Measurements from ENCODE around the gene HBA1.
"Not testable (repeated sequence)": the region's sequence is repeated elsewhere in the genome, so short reads cannot be mapped to it uniquely, and the experiment has no call there.

HBA1 gene

GRCh38 chr16:160242-160641, 16.2 kb upstream of the HBA1 start:
- DNase-seq: not testable (repeated sequence)

GRCh38 chr16:160691-161190, 15.7 kb upstream of the HBA1 start:
- no peak for DNase-seq

- no peak for DNase-seq
Measured at GRCh38 chr16:162271-162991, 14.0 kb upstream of the HBA1 start.

GRCh38 chr16:163139-163538, 13.3 kb upstream of the HBA1 start:
- DNase-seq: not testable (repeated sequence)

- DNase-seq: not testable (repeated sequence)
Measured at GRCh38 chr16:163696-164095, 12.8 kb upstream of the HBA1 start.

- not testable (repeated sequence) for DNase-seq
Measured at GRCh38 chr16:164134-164823, 12.2 kb upstream of the HBA1 start.

GRCh38 chr16:164827-165538, 11.5 kb upstream of the HBA1 start:
- no peak for DNase-seq

GRCh38 chr16:165539-166374, 10.7 kb upstream of the HBA1 start, which contains the start of gene HBM:
Gene HBM, plus strand, starts transcription at chr16:165978. Its CDS starts 20 bp downstream, at chr16:165998.
- no peak for DNase-seq

GRCh38 chr16:166375-167121, 9.9 kb upstream of the HBA1 start:
- DNase-seq: no peak

- DNase-seq: no peak
Measured at GRCh38 chr16:167122-167690, 9.3 kb upstream of the HBA1 start.

GRCh38 chr16:168424-168823, 8.1 kb upstream of the HBA1 start:
- DNase-seq: peak; percentile 23

GRCh38 chr16:169014-169413, 7.5 kb upstream of the HBA1 start:
- no peak for DNase-seq

- not testable (repeated sequence) for DNase-seq
Measured at GRCh38 chr16:170088-170507, 6.4 kb upstream of the HBA1 start.

- no peak for DNase-seq
Measured at GRCh38 chr16:170788-171187, 5.7 kb upstream of the HBA1 start.

- not testable (repeated sequence) for DNase-seq
Measured at GRCh38 chr16:172374-172941, 4.0 kb upstream of the HBA1 start, which contains the start of gene HBA2. Gene HBA2, plus strand, starts transcription at chr16:172876. Its CDS starts 37 bp downstream, at chr16:172913.

GRCh38 chr16:173211-173854, 3.1 kb upstream of the HBA1 start:
- DNase-seq: not testable (repeated sequence)

GRCh38 chr16:173928-174769, 2.3 kb upstream of the HBA1 start:
- DNase-seq: not testable (repeated sequence)

- DNase-seq: no peak
Measured at GRCh38 chr16:175011-175949, 1.2 kb upstream of the HBA1 start.

Data from NCI-H1105 treated with DMSO at 0.1 percent for 48 hours (cell line).